ENCODE results near the gene KDM3A.

KDM3A gene

GRCh38 chr2:86523491-86523890 is 82.3 kb downstream of the KDM3A start:
- no peak for DNase-seq

- DNase-seq = no peak
These were observed 84.5 kb downstream of the KDM3A start for GRCh38 chr2:86525421-86526340.

- DNase-seq = no peak
These were observed 92.4 kb downstream of the KDM3A start for GRCh38 chr2:86533589-86533988.

- no peak for DNase-seq
These were observed 100.2 kb downstream of the KDM3A start for GRCh38 chr2:86541334-86541733.

All from CD4-positive, alpha-beta T cell treated with Interleukin-1 beta for 1 hour (primary cell).